Medulla oblongata (tissue), 1 donor: ENCODE data around the gene RASGRP2.

Experiments
- DNase-seq: peaks from one replicate; pipeline ENCODE4 v3.0.0-alpha.2; 2015; ENCODE audit errors: extremely low spot score

Gene RASGRP2

DNA sequence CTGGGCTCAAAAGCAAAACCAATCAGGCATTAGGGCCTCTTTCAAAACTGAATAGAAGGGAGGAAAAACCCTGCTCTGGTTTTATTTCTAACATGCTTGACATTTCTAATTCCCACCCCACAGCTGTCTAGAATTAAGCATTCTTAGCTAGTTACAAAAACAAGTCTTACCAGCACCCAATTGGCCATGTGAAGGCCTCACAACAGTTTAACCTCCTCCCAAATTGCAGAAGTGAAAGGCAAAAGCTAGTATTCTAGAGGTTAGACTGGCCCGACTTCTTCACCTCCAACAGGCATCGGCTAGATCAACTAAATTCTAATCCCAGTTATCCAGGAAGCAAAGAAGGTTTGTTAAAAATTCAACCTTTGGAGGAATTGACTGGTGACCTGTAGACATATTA lies 27.9 kb upstream of the RASGRP2 start:
- DNase-seq, result no peak

DNA sequence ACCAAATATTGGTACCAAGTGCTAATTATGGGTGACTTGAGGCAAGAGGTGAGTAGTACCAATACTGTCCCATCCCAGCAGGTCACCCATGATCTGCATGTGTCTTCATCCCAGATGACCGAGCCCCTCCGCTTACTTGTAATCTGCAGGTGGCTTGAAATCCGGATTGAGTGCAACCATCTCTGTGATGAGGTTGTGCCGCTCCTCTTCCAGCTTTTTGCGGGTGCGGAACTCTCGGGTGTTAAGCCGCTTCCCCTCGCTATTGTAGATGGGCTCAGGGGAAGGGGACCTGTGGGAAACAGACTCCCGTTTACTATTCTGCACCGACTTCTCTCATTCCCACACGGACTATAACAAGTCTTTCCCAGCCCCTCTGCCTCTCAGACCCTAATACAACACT lies 26.2 kb upstream of the RASGRP2 start:
- DNase-seq, result no peak

DNA sequence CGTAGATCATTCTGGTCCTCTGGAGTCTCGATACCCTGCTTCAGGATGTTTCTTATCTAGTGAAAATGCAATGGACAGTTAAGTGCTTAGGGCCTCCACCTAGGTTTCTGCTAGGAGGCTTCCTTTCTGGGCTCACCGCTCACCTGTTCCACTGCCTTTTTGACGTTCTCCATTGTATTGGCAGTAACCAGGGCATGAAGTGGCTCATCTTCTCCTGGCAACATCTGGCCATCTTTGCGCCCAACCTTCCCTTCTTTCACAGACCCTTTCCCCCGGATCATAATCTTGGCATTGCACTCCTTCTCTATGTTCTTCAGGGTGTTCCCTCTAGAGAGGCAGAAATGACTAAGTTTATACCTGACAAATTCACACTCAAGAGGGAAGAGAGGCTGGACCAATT lies 25.3 kb upstream of the RASGRP2 start:
- DNase-seq, result no peak

DNA sequence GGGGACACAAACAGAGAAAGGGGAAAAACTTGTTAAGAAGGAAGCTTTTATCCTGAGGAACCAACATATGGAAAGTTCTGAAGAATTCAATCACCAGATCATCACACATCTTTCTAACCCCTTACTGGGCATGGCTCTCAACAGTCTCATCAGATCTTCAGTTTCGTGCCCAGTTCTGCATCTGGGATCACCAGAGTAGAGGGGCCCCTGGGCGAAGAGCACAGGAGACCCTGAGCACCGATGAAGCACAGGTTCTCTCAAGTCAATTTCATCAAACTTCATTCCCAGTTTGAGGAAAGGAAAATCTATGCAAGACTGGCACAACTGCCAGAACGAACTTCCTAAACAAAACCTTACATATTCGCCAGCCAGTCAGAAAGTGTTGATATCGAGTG lies 24.4 kb upstream of the RASGRP2 start:
- no peak for DNase-seq

DNA sequence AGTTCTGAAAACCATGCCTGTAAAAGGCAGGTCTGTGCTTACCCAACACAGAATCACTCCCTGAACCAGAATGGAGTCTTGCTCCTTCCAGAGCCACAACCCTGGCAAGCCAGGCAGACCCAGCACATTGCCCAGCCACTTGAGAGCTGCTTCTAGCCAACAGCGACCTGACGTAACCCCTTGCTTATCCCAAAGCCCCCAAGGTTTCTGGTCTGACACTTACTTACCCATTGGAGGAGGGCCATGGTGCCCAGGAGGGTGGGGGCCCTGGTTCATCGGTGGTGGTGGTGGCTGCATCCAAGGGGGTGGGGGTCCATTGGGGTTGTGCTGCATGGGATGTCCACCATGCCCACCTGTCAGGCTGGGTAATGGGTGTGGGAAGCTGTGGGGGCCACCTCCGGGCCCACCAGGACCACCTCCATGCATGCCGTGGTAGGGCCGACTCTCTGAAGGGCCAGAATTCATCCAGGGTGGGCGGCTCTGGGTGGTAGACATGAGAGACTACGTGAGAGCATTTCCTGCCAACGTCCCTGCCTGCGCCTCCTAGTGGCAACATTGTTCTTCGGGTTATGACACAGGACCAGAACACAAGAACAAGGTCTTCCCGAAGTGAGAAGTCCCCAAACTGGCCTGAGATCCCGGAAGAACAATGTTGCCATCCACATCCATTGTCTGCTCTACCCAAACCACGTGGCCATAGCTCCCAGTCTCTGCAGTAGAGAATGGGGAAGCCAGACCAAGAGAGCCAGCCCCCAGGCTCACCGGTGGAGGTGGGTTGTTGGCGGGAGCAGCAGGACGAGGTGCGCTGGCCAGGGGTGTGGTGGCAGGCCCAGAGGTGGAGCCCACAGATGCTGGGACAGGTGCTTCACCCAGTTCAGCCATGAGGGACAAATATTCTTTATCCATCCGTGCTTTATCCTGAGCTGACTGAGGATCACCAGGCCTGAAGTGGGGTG lies 23.7 kb upstream of the RASGRP2 start:
- peak; percentile 43 for DNase-seq

DNA sequence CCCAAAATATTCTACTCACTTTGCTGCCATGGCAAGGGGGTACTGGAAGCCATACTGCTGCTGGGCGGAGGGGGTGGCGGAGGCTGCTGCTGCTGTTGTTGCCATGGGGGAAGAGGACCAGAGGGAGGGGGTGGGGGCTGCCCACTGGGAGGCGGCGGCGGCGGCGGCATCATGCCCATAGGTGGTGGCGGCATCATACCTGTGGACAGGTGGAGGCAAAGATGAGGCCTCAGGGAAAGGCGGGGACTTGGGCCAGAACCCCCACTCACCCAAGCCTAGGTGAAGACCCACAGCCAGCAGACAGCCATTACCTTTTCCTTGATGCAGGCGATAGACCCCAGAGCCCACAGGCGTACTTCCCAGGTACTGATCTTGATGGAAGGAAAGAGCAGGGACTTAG lies 22.9 kb upstream of the RASGRP2 start:
- DNase-seq, result no peak

DNA sequence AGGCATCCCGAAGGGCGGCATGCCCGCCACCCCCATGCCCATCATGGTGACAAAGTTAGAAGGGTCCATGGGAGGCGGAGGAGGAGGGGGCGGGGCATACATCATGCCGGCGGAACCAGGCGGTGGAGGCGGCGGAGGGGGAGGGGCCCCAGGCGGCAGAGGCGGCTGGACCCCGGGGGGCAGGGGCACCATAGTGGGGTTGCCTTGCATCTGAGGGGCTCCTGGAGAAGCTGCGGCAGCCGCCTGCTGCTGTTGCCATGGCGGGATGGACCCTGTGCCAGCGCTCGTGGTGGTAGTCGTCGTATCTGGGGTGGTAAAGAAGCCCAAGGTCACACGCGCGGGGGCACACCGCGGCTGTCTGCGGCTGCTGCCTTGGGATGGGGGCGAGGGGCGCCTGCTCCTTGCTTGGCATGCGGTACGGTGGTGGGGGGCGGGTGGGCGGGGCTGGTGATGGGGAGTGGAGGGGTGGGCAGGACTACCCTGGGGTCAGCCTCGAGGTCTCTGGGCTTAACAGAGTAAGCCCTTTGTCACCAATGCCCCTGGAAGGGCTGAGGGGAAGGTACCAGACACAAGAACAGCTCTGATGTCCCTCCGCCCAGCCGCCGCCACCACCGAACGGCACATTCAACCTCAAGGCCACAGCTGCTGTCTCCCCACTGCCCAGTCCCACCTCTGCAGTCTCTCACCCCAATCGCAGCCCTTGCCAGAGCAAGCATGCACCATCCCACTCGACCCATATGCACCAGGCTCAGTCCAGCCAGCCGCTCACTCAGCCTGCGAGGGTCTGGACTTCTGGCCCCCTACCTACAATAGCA lies 22.1 kb upstream of the RASGRP2 start:
- no peak for DNase-seq

DNA sequence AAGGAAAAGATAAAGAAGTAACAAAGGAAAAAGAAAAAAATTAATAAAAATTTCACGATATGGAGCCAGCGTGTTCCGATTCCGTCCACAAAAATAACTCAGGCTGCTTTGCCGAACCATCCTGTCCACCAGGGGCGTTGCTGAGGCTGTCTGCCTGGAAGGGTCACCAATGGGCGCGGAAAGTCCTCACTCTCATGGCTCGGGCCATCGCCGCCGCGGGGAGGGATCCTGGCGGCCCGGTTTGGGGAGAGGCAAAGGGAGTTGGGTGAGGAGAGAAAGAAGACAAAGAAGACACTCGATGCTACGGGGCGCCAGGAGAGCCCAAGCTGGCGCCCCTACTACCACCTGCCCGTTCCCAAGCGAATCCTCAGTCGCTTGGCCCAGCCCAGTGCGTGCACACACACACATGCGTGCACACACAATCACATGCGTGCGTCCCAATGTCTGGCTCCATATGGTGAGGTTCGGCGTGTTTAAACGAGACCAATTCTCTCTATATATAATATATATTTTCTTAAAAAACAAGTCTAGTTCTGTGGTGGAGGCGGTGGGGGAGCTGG lies 21.4 kb upstream of the RASGRP2 start:
- no peak for DNase-seq

DNA sequence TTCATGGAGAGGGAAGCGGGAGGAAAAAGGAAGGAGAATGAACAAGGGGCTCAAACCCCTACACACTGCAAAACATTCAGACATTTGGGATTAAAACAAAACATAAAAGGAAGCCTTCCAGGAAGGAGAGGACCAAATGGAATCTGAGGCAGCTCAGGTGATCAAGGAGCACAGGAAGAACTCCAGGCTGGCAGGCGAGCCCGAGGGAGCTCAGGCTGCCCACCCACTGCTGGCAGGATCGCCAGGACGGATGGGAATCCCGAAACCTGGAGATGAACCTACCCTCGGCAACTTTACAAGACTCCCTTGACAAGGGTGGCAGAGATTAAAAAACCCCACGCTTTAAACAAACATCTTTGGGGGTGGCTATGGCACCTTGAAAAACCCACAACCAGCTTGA lies 20.8 kb upstream of the RASGRP2 start:
- DNase-seq, result no peak

DNA sequence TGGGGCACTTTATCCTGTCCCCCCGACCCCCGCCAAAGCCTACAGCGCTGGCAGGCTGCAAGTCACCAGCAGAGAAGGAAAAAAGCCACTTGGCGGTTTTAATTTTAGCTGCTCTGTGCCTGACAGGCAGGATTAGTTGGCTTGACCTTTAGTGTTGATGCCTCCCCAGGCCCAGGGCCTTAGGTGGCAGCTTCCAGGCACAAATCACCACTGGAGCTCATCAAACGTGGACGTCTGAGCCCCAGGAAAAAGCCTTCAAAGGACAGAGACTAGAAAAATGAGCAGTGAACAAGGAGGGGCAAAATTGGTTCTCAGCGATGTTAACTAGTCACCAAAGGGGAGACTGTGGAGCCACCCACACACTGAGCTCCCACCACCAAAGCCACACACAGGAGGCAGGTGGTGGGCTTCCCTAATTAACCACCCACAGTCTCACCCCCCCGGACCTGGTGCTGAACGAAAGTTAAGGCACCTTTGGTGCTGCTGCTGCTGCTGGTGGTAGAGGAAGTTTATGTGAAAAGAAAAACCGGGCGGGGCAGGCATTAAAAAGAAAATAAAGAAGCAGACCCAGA lies 20.2 kb upstream of the RASGRP2 start:
- DNase-seq, result no peak

DNA sequence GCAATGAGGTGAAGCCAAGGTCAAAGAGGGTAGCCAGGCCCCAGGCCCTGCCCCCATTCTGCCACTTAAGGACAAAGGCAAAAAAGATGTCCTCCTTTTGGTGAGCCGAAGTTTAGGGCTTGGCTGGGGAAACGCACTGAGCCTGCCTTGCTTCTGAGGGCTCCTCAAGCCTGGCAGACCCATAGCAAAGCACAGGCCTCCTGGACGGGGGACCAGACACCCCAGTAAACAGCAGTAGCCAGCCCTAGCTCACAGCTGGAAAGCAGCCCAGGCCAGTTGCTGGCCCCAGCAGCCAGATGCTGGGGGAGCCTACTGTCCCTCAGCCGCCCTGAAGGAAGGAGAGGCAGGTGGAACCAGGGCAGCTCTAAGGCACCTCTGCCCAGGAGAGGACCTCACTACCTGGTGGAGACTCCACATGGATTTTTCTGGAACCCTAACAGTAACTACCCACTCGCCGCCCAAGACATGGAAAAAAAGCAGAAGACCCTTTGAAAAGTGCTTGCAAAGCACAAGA lies 19.6 kb upstream of the RASGRP2 start:
- no peak for DNase-seq

DNA sequence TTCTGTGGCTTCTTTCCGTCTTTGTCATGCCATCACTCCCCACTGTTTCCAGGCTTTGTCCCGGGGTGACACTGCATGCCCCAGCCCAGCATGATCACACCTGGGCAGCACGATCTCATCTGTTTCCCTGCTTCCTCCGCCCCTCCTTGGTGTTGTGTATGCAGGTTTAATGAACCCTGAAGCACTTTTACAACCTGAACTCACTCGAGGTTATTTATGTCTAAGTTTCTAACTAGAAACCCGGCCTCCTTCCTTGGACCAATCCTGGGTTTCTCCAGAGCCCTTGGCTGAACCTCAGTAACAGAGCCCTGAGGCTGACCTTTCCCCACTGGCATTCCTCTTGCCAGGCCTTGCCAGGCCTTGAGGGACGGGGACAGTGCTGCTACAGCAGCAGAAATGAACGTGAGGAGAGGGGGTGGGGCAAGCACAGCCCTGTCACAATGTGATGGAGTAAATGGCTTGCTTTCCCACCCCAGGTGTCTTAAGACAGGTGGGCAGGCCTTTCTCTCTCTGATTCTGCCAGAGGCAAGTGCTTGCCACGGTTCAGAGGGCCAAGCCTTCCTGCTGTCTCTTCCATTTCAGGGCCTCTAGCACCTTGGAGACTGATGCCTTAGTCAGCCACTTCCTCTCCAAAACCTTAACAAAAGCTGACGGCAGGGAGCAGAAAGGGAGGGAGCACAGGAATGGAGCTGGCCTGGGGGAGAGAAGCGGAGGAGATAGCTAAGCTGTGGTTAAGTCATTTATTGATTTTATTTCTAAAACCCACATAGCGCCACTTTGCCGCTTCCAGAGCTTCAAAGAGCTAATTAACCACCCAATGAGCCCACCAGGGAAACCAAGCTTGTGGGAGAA lies 19.0 kb upstream of the RASGRP2 start:
- DNase-seq, result peak; percentile 75

DNA sequence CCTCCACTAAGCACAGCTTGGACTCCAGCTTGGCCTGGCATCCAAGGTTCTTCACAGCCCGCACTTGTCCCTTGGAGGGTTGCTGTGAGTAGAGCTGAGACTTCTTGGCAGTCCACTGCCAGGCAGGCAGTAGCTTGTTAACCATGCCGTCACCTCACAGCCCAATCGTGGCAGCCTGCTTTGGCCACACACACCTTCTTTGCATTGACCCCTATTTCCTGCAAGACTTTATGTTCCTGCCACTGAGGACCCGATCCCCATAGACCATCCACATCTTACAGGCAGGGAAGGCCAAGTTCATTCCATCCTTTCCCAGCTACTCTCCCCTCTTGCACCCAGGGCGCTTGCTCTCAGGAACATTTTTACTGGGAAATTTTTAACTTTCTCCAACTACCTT lies 18.3 kb upstream of the RASGRP2 start:
- peak; percentile 59 for DNase-seq

DNA sequence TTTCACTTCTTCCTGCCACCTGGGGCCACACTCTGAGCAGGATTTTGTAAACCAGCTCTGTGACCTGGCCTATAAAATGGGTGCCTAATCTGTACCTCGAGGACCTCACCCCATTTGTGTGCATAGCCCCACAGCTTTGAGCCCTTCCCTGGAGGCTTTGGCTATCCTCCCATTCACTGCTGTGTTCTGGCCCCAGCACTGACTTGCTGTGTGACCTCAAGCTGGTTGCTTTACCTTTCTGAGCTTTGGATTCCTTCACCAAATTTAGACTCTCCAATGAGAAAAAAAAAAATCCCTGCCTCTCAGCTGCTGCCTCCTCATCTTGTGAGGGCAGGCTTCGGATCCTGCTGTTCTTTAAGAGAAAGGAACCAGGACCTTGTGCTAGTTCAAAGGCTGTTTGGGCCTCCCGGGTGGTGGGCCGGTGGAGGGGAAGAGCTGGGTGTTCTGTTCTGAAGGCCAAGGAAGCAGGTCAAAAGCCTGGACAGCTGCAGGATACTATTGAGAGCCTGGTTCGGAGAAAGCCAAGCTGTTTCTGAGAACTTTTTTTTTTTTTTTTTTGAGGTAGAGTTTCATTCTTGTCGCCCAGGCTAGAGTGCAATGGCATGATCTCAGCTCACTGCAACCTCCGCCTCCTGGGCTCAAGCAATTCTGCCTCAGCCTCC lies 16.9 kb upstream of the RASGRP2 start:
- no peak for DNase-seq

DNA sequence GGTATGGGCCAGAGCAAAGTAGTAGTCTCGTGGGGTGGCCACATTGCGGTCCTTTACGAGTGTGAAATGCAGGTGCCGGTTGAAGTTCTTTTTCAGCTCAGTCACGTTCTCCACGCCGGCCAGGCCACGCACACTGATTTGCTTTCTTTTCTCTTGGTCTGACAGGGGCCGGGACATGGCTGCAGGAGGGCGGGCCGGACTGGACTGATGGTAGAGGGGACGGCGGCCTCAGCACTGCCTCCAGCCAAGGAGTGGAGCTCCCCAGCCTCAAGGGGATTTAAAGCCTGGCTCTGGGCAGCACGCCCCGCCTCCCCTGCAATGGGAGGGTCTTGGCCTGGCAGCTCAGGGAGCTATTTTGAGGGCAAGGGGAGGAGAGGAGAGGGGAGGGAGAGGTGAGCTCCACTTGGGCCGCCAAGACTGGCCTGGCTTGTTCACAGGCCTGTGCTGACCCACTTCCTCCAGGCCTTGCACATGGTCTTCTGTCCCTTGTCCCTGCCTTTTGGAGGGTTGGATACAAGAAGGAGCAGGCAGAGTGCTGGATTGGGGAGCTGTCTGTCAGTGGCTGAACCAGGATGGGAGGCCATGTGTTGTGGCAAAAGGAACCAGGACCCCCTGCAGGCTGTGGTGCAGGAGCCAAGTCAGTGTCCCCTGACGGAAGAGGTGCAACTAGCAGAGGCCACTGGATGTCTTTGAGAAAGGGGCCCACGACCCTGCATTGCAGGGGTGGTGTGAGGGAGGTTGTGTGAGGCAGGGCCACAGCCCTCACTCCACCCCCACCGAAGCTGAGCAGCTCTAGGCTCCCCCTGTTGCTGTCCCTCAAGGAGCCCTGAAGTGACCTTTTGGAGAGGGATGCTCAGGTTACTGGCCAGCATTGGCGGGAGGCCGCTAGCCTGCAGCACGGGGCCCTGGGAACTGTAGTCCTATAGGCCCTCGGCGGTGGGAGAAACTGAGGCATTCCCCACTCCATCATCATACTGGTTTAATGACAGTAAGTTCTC lies 16.1 kb upstream of the RASGRP2 start, which contains the start of gene PYGM:
Gene PYGM (minus strand): TSS at position 253 of the 998 bp plus-strand sequence. CDS start 76 bp downstream, at position 177.
- DNase-seq, result peak; percentile 80

DNA sequence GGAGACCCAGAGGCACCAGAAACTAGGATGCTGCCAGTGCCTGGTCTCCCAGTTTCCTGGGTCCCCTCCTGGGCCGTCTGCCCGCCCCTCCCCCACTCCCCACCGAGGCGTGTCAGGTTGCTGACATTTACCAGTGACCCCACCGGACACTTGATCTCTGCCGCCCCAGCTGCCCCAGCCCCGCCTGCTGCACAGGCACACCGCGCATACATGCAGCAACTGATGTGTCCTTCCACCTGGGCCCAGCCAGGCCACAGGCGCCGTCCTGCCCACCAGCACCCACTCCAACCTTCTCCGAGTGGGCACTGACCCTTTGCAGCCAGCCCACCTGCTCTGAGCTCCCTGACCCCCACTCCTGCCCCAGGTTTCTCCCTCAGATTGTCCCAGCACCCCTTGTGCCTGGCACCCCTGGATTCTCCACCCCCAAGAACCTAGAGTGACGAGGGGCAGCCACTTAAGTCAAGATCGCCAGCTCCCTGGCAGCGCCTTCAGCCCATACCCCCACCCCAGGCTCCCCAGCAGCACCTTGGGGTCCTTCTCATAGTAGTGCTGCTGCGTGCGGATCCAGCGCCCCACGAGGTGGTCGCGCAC lies 15.3 kb upstream of the RASGRP2 start:
- no peak for DNase-seq

DNA sequence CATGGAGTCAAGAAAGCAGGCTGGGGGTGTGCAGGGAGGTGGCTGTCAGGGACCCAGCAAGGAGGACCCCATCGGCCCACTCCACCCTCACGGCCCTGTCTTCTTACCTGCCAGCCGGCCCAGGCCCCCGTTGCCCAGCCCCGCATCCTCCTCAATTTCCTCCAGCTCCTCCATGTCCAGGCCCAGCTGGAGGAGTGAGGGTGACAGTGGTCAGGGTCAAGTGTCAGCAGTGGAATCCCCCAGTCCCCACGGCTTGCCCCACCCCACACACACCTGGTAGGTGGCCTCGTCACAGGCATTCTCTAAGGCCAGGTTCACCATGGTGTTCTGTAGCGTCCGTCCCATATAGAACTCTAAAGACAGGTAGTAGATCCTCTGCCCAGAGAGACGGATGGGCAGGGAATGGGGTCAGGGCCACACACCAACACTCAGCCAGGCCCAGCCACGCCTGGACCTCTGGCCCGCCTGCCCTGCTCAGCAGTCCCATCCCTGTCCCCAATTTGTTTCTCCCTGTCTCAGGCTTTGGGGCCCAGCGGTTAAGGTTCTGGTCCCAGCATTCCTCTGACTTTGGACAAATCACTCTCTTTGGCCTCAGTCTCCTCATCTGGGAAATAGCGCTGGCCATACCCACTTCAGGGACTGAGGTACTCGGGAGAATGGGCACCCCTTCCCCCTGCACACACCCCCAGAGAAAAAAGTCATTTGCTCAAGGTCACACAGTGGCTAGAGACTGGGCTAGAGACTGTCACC lies 14.6 kb upstream of the RASGRP2 start:
- DNase-seq, result no peak
